Left lung (tissue), 10 donors: Measurements from ENCODE around the gene CSNK1A1L. TPM values are rescaled to one million over a fixed set of nuclear protein-coding genes. Genes with fewer than 3 reads are reported as not detected.

Experiments
- ATAC-seq: fragments of 200-7000 bp; cut with Tn5 transposase; one replicate; pipeline ENCODE4 v1.9.1; 2020; ENCODE audit warnings: moderate library complexity
- DNase-seq, 4 donors: peaks; one replicate each; pipeline ENCODE4 v3.0.0-alpha.2; 2013 to 2020
- H3K27ac ChIP-seq, 2 donors: fragments of 200-600 bp; sonication (generic) in 1 of 2; one replicate each; pipeline versions ENCODE4 v1.5.0 to v1.8.0; 2020 to 2021
- H3K27me3 ChIP-seq, 2 donors: fragments of 200-600 bp; sonication (generic) in 1 of 2; one replicate each; pipeline versions ENCODE4 v1.5.0 to v1.8.0; 2020 to 2021
- H3K36me3 ChIP-seq, 2 donors: fragments of 200-600 bp; sonication (generic) in 1 of 2; one replicate each; pipeline versions ENCODE4 v1.5.0 to v1.8.0; 2020 to 2021
- H3K4me1 ChIP-seq, 2 donors: fragments of 200-600 bp; one replicate each; pipeline ENCODE4 v1.8.0; 2021
- H3K4me3 ChIP-seq, 2 donors: fragments of 200-600 bp; sonication (generic) in 1 of 2; one replicate each; pipeline versions ENCODE4 v1.5.0 to v1.8.0; 2020 to 2021; ENCODE audit warnings: mild to moderate bottlenecking in 1 of 2
- H3K9me3 ChIP-seq, 2 donors: fragments of 200-600 bp; sonication (generic) in 1 of 2; one replicate each; pipeline versions ENCODE4 v1.5.0 to v1.8.0; 2020 to 2021
- CTCF ChIP-seq, 2 donors: fragments of 200-600 bp; sonication (generic) in 1 of 2; IDR thresholded peaks; one replicate each; pipeline versions ENCODE4 v1.5.0 to v1.8.0; 2021; ENCODE audit warnings: antibody characterized with exemption in 2 of 2
- intact Hi-C, 2 donors: fragments of 100-400 bp; cut with DNase I; formaldehyde crosslinking; loops; one replicate each; pipeline versions ENCODE4 v1.11.2 to v1.14.2; 2022
- polyA plus RNA-seq, 6 donors: library from polyadenylated mRNA; unstranded; fragments of 120-200 nt; gene quantifications; one replicate each; pipeline ENCODE4 v1.2.1, GENCODE V29; 2013; ENCODE audit not compliant: insufficient read length in 6 of 6
- total RNA-seq, 2 donors: library from RNA; stranded (reverse); fragmentation: NEBNext Ultra II Directional; extraction: Animal tissue kit (Norgen Biotek cat#: 25700); gene quantifications; one replicate each; pipeline ENCODE4 v1.2.1, GENCODE V29; 2021
- donor health status: DM: no; HTN: yes; CAD: no.
- donor health status: DM: no; HTN: no; CAD: no.

CSNK1A1L gene
- total and polyA plus RNA-seq, 8 donors = 0.09 to 0.21 (median 0.18) TPM; not detected in 2

- H3K27me3 ChIP-seq = no peaks in the 10 kb centered on the region
- intact Hi-C loops = no loop called here
- no peak overlapping the region for H3K27ac ChIP-seq
- no peak for ATAC-seq
- no peaks in the 10 kb centered on the region for H3K36me3 ChIP-seq
- H3K9me3 ChIP-seq = no peaks in the 10 kb centered on the region
- DNase-seq = no peak
- H3K4me3 ChIP-seq = no peak overlapping the region
- H3K4me1 ChIP-seq = peaks cover 0 to 6% of the 10 kb centered on the region in 2 donors
- TF ChIP-seq CTCF (IDR thresholded peaks at IDR 0.05) = no peak
Observed at GRCh38 chr13:37070956-37071355, 34.5 kb downstream of the CSNK1A1L start.

GRCh38 chr13:37070145-37070695 is 35.2 kb downstream of the CSNK1A1L start:
- Histone ChIP-seq H3K27me3 (no peaks in the 10 kb centered on the region), H3K27ac (no peak overlapping the region), H3K4me3 (no peak overlapping the region), H3K9me3 (no peaks in the 10 kb centered on the region), H3K4me1 (peaks cover 0 to 2% of the 10 kb centered on the region in 2 donors), H3K36me3 (no peaks in the 10 kb centered on the region)
- ATAC-seq (no peak), DNase-seq (no peak)
- intact Hi-C loops = no loop called here
- TF ChIP-seq CTCF (IDR thresholded peaks at IDR 0.05) = no peak

GRCh38 chr13:37069597-37070103 is 35.8 kb downstream of the CSNK1A1L start:
- Histone ChIP-seq H3K27me3 (no peaks in the 10 kb centered on the region), H3K27ac (no peak overlapping the region), H3K36me3 (no peaks in the 10 kb centered on the region), H3K4me1 (no peaks in the 10 kb centered on the region), H3K9me3 (no peaks in the 10 kb centered on the region), H3K4me3 (no peak overlapping the region)
- no peak for TF ChIP-seq CTCF (IDR thresholded peaks at IDR 0.05)
- intact Hi-C loops = no loop called here
- ATAC-seq (no peak), DNase-seq (peak in 1 of 4 donors; percentile 74)

- Histone ChIP-seq H3K9me3 (no peaks in the 10 kb centered on the region), H3K4me3 (no peak overlapping the region), H3K36me3 (no peaks in the 10 kb centered on the region), H3K4me1 (no peaks in the 10 kb centered on the region), H3K27ac (no peak overlapping the region), H3K27me3 (no peaks in the 10 kb centered on the region)
- intact Hi-C loops = no loop called here
- DNase-seq = no peak
- ATAC-seq = no peak
- peak in 1 of 2 donors; percentile 8 for TF ChIP-seq CTCF (IDR thresholded peaks at IDR 0.05)
Observed at GRCh38 chr13:37068962-37069361, 36.5 kb downstream of the CSNK1A1L start.

- no peaks in the 10 kb centered on the region for H3K9me3 ChIP-seq
- no peaks in the 10 kb centered on the region for H3K27me3 ChIP-seq
- no peak overlapping the region for H3K27ac ChIP-seq
- no peak for TF ChIP-seq CTCF (IDR thresholded peaks at IDR 0.05)
- no peaks in the 10 kb centered on the region for H3K36me3 ChIP-seq
- H3K4me1 ChIP-seq = no peaks in the 10 kb centered on the region
- no peak for ATAC-seq
- no peak for DNase-seq
- H3K4me3 ChIP-seq = no peak overlapping the region
- intact Hi-C loops = no loop called here
Observed at GRCh38 chr13:37067874-37068273, 37.6 kb downstream of the CSNK1A1L start.
